HEK293T (cell line): Measurements from ENCODE around the gene NDUFB8.
"Not testable (repeated sequence)": the region's sequence is repeated elsewhere in the genome, so short reads cannot be mapped to it uniquely, and the experiment has no call there.

Experiments
- FOXA1 ChIP-seq: fragments of 450-650 bp; IDR thresholded peaks from 2 replicates; pipeline ENCODE4 v1.6.1; 2016; ENCODE audit warnings: mild to moderate bottlenecking
- FOXK2 ChIP-seq: fragments of 450-650 bp; IDR thresholded peaks from 2 replicates; pipeline ENCODE4 v1.6.1; 2016; ENCODE audit warnings: mild to moderate bottlenecking
- FOXM1 ChIP-seq: fragments of 450-650 bp; IDR thresholded peaks from 2 replicates; pipeline ENCODE4 v1.6.1; 2017; ENCODE audit warnings: mild to moderate bottlenecking, borderline replicate concordance
- LEF1 ChIP-seq: fragments of 450-650 bp; IDR thresholded peaks from 2 replicates; pipeline ENCODE4 v1.6.1; 2017; ENCODE audit warnings: mild to moderate bottlenecking, borderline replicate concordance
- SP1 ChIP-seq: fragments of 450-650 bp; IDR thresholded peaks from 2 replicates; pipeline ENCODE4 v1.6.1; 2017
- SUZ12 ChIP-seq: fragments of 450-650 bp; IDR thresholded peaks from 2 replicates; pipeline ENCODE4 v1.6.1; 2016; ENCODE audit warnings: mild to moderate bottlenecking
- TARDBP ChIP-seq: fragments of 450-650 bp; IDR thresholded peaks from 2 replicates; pipeline ENCODE4 v1.6.1; 2016
- ZNF384 ChIP-seq: fragments of 450-650 bp; IDR thresholded peaks from 2 replicates; pipeline ENCODE4 v1.6.1; 2016

- TF ChIP-seq FOXM1, ZNF384, FOXA1, FOXK2, SP1, SUZ12, TARDBP, LEF1: not testable (repeated sequence)
Observed at GRCh38 chr10:100575146-100575545, 45.5 kb upstream of the NDUFB8 start.
